Gastroesophageal sphincter (tissue), 3 donors: ENCODE data around the gene ABCA5.

Source experiments
- POLR2A ChIP-seq, 2 donors: fragments of 450-650 bp; IDR thresholded peaks; one replicate each; pipeline ENCODE4 v1.6.1; 2017; ENCODE audit warnings: antibody characterized with exemption in 2 of 2, mild to moderate bottlenecking in 2 of 2, moderate library complexity in 1 of 2
- POLR2AphosphoS5 ChIP-seq: sonication (generic); formaldehyde crosslinking; IDR thresholded peaks from one replicate; pipeline ENCODE4 v1.6.1; 2017; ENCODE audit warnings: antibody characterized with exemption
- TF ChIP-seq, protein P1 (sequence below), 4 experiments: fragments of 200-600 bp in 2 of 4; fragments of 450-650 bp in 2 of 4; sonication (generic) in 1 of 4; IDR thresholded peaks; one replicate each; pipeline ENCODE4 v1.5.1; 2017 to 2019; ENCODE audit warnings: antibody characterized with exemption in 4 of 4, mild to moderate bottlenecking in 2 of 4, moderate library complexity in 2 of 4

DNA sequence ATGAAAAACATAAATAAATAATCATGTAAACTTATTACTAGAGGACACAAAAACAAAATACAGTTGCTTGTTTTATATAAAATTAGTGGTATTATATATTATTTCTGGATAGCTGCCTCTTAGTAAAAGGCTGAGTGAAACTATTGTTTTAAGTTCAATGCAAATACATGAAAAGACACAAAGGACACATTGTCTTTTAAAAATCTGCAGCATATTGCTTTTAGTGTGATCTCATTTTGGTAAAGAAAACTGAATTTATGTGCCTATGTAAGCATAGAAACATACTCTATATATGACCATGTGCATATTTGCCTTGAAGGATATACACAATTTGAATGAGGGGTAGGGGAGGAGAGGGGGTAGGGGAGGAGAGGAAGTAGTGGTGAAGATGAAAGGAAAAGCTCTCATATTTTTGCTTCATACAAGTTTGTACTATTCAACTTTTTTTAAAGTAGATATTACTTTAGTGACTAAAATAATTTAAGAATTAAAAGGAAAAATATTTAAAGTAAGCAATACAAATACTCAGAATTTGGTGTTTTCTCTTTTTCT is 104.2 kb downstream of the ABCA5 start:
- TF ChIP-seq POLR2A (IDR thresholded peaks at IDR 0.05) (no peak), POLR2AphosphoS5 (no peak)
- TF ChIP-seq, protein P1, sequence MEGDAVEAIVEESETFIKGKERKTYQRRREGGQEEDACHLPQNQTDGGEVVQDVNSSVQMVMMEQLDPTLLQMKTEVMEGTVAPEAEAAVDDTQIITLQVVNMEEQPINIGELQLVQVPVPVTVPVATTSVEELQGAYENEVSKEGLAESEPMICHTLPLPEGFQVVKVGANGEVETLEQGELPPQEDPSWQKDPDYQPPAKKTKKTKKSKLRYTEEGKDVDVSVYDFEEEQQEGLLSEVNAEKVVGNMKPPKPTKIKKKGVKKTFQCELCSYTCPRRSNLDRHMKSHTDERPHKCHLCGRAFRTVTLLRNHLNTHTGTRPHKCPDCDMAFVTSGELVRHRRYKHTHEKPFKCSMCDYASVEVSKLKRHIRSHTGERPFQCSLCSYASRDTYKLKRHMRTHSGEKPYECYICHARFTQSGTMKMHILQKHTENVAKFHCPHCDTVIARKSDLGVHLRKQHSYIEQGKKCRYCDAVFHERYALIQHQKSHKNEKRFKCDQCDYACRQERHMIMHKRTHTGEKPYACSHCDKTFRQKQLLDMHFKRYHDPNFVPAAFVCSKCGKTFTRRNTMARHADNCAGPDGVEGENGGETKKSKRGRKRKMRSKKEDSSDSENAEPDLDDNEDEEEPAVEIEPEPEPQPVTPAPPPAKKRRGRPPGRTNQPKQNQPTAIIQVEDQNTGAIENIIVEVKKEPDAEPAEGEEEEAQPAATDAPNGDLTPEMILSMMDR (IDR thresholded peaks at IDR 0.05) = no peak
